Endothelial cell of umbilical vein (primary cell): ENCODE measurements around the gene TBX1. TPM values are rescaled to one million over a fixed set of nuclear protein-coding genes. Genes with fewer than 3 reads are reported as not detected.

Experiments used
- BruUV-seq: library from RNA; stranded (reverse); fragments of 400-500 nt; replicated peaks from 2 replicates; lab custom pipeline; 2021; lab: Mats Ljungman, UMichigan
- CTCF ChIA-PET: fragments of 300-600, 350-600 bp; sonication (Branson Sonifier 250); formaldehyde crosslinking; loops from one replicate; lab custom pipeline; 2021; ENCODE audit warnings: antibody characterized with exemption, inconsistent platforms; lab: Charles Lee
- POLR2A ChIA-PET: fragments of 300-600, 350-600 bp; sonication (Branson Sonifier 250); formaldehyde crosslinking; loops from one replicate; lab custom pipeline; 2021; ENCODE audit warnings: antibody characterized with exemption, inconsistent platforms; lab: Charles Lee
- DNase-seq: peaks from one replicate; pipeline ENCODE4 v3.0.0-alpha.2; 2011; ENCODE audit warnings: low read depth, low spot score
- FAIRE-seq: peaks from 2 replicates; lab custom pipeline; 2011; peaks lifted over from hg19 to GRCh38; lab: Jason Lieb, UNC
- H2AFZ ChIP-seq: 2 replicates; pipeline ENCODE4 v1.6.0; 2012; ENCODE audit warnings: low read depth, low read length, control low read depth, inconsistent platforms
- H3K27ac ChIP-seq: 2 replicates; pipeline ENCODE4 v1.5.1; 2011; ENCODE audit warnings: low read depth, mild to moderate bottlenecking, control low read depth, low read length, moderate library complexity; ENCODE audit not compliant: insufficient read depth
- H3K27me3 ChIP-seq, 2 experiments: 2 replicates each; pipeline versions ENCODE4 v1.6.0 to v1.6.1; 2011; ENCODE audit warnings: low read length in 2 of 2, mixed read lengths in 1 of 2; ENCODE audit not compliant: control insufficient read depth in 2 of 2, insufficient read depth in 2 of 2
- H3K36me3 ChIP-seq, 2 experiments: 2 replicates in 1 of 2; 3 replicates in 1 of 2; pipeline ENCODE4 v1.5.1; 2011; ENCODE audit warnings: low read length in 2 of 2, mild to moderate bottlenecking in 1 of 2, moderate library complexity in 1 of 2; ENCODE audit not compliant: control insufficient read depth in 2 of 2, insufficient read depth in 2 of 2; ENCODE audit errors: extremely low read depth in 1 of 2
- H3K4me1 ChIP-seq: 3 replicates; pipeline ENCODE4 v1.5.1; 2011; ENCODE audit warnings: mild to moderate bottlenecking, low read length; ENCODE audit not compliant: control insufficient read depth, insufficient read depth; ENCODE audit errors: extremely low read depth
- H3K4me2 ChIP-seq: 2 replicates; pipeline ENCODE4 v1.6.1; 2011; ENCODE audit warnings: low read length, control low read depth, mixed read lengths; ENCODE audit not compliant: insufficient read depth
- H3K4me3 ChIP-seq, 3 experiments: fragments of 200-600 bp in 1 of 3; sonication (generic), shearing (Covaris generic) in 1 of 3; replicated peaks in 1 of 3; 2 replicates each; pipeline ENCODE4 v1.5.1; 2011 to 2016; ENCODE audit warnings: control low read depth in 3 of 3, low read length in 3 of 3, mild to moderate bottlenecking in 2 of 3, inconsistent platforms in 1 of 3, low read depth in 1 of 3, moderate library complexity in 1 of 3; ENCODE audit not compliant: insufficient read depth in 1 of 3
- H3K79me2 ChIP-seq: 2 replicates; pipeline ENCODE4 v1.6.0; 2012; ENCODE audit warnings: low read length, inconsistent platforms; ENCODE audit not compliant: control insufficient read depth, insufficient read depth
- H3K9ac ChIP-seq: replicated peaks from 2 replicates; pipeline ENCODE3; 2011; ENCODE audit warnings: low read length, control low read depth; ENCODE audit not compliant: insufficient read depth; ENCODE audit errors: extremely low read depth
- H3K9me1 ChIP-seq: replicated peaks from 3 replicates; pipeline ENCODE4 v1.6.0; 2011; ENCODE audit warnings: mild to moderate bottlenecking, low read length; ENCODE audit not compliant: control insufficient read depth, insufficient read depth; ENCODE audit errors: extremely low read depth
- H3K9me3 ChIP-seq: replicated peaks from 2 replicates; pipeline ENCODE4 v1.5.1; 2012; ENCODE audit warnings: low read length, inconsistent platforms; ENCODE audit not compliant: control insufficient read depth, insufficient read depth
- H4K20me1 ChIP-seq: replicated peaks from 2 replicates; pipeline ENCODE3; 2011; ENCODE audit warnings: mild to moderate bottlenecking, low read length; ENCODE audit not compliant: control insufficient read depth, insufficient read depth; ENCODE audit errors: extremely low read depth
- CTCF ChIP-seq, 2 donors: IDR thresholded peaks; 1 replicate in 1 of 2; 2 replicates in 1 of 2; pipeline ENCODE4 v1.5.1; 2011; ENCODE audit warnings: low read length in 2 of 2, mild to moderate bottlenecking in 2 of 2, moderate library complexity in 2 of 2, control low read depth in 1 of 2, inconsistent platforms in 1 of 2, low read depth in 1 of 2; ENCODE audit not compliant: insufficient read depth in 1 of 2; ENCODE audit errors: extremely low read depth in 1 of 2
- EZH2 ChIP-seq: IDR thresholded peaks from 2 replicates; pipeline ENCODE4 v1.6.1; 2012; ENCODE audit warnings: borderline replicate concordance, low read depth, mild to moderate bottlenecking, moderate library complexity, low read length, inconsistent platforms; ENCODE audit not compliant: severe bottlenecking
- FOS ChIP-seq: IDR thresholded peaks from 2 replicates; pipeline ENCODE4 v1.6.1; 2011; ENCODE audit warnings: mild to moderate bottlenecking, low read length, moderate library complexity, borderline replicate concordance; ENCODE audit not compliant: insufficient read depth
- GATA2 ChIP-seq: IDR thresholded peaks from 2 replicates; pipeline ENCODE4 v1.7.0; 2011; ENCODE audit warnings: low read depth, mild to moderate bottlenecking, moderate library complexity, mixed read lengths, low read length; ENCODE audit not compliant: insufficient read length, insufficient read depth
- JUN ChIP-seq: IDR thresholded peaks from 2 replicates; pipeline ENCODE4 v1.6.1; 2011; ENCODE audit warnings: borderline replicate concordance, low read depth; ENCODE audit not compliant: insufficient read length, insufficient read depth
- MAX ChIP-seq: IDR thresholded peaks from 2 replicates; pipeline ENCODE4 v1.6.1; 2011; ENCODE audit not compliant: insufficient read depth, insufficient read length
- MYC ChIP-seq: IDR thresholded peaks from one replicate; pipeline ENCODE4 v1.6.1; 2011; ENCODE audit warnings: mild to moderate bottlenecking, low read depth, low read length
- POLR2A ChIP-seq: IDR thresholded peaks from 2 replicates; pipeline ENCODE4 v1.6.1; 2012; ENCODE audit warnings: low read depth, mild to moderate bottlenecking, control low read depth, low read length
- POLR2AphosphoS5 ChIP-seq: IDR thresholded peaks from 2 replicates; pipeline ENCODE4 v1.6.1; 2012; ENCODE audit warnings: low read depth, mild to moderate bottlenecking, control low read depth, low read length, moderate library complexity; ENCODE audit not compliant: insufficient read depth
- dilution Hi-C: fragments of 300-500 bp; cut with MboI; formaldehyde crosslinking; loops from one replicate; pipeline ENCODE4 v1.15.0; 2019; ENCODE audit warnings: low sequenced_read_pairs; ENCODE audit not compliant: extremely low pct_ligation_motif_present
- intact Hi-C: fragments of 100-400 bp; cut with micrococcal nuclease; formaldehyde crosslinking; loops from one replicate; pipeline ENCODE4 v1.10.0; 2022
- polyA plus RNA-seq, 4 experiments: library from polyadenylated mRNA; depleted of rRNA in 3 of 4; stranded (reverse) in 3 of 4; unstranded in 1 of 4; fragments of >200 nt; gene quantifications; 2 replicates each; pipeline versions ENCODE4 v1.2.1 to v1.2.3, GENCODE V29; 2011 to 2012; ENCODE audit warnings: missing spikeins in 1 of 4
- total RNA-seq: library from RNA; stranded (reverse); gene quantifications from 2 replicates; pipeline ENCODE4 v1.2.3, GENCODE V29; 2021

Gene TBX1
- total and polyA plus RNA-seq, 2 donors (not counting 3 experiments of a cell fraction or from before 2014, with no cell fraction given), result 11.0 to 30.2 TPM

- Histone ChIP-seq H3K4me1 (no peaks in the 10 kb centered on the region), H3K27me3 (no peaks in the 10 kb centered on the region), H3K27ac (no peak overlapping the region), H3K4me2 (no peak overlapping the region), H3K36me3 (no peaks in the 10 kb centered on the region), H3K79me2 (no peaks in the 10 kb centered on the region), H3K9me3 (no peaks in the 10 kb centered on the region), H3K9me1 (no peaks in the 10 kb centered on the region), H2AFZ (no peak overlapping the region), H3K9ac (no peak overlapping the region), H3K4me3 (no peak overlapping the region), H4K20me1 (no peaks in the 10 kb centered on the region)
- dilution Hi-C loops, result no loop called here
- TF ChIP-seq JUN, result no peak
- no peak for TF ChIP-seq CTCF (IDR thresholded peaks at IDR 0.05; ENCODE audit: extremely low read depth in 1 of 2, insufficient read depth in 1 of 2, low read depth in 1 of 2, low read length in 2 of 2)
- no peak for TF ChIP-seq MYC
- no peak for TF ChIP-seq MAX
- TF ChIP-seq FOS, result no peak
- TF ChIP-seq EZH2, result no peak
- TF ChIP-seq POLR2A, result no peak
- no peak for TF ChIP-seq GATA2
- no peak for TF ChIP-seq POLR2AphosphoS5
- no peak for DNase-seq
- ChIA-PET CTCF (interaction anchor here (0.7 to 1.0 kb wide), 2 partner anchors 59 to 121 kb away, joined by 3 read pairs; no protein-coding TSS in a partner anchor), POLR2A (no interaction called here)
- FAIRE-seq, result no peak
- intact Hi-C loops, result no loop called here
- no TSS peak for BruUV-seq
These were observed 28.8 kb downstream of the TBX1 start for GRCh38 chr22:19789406-19789805.
